Measurements from ENCODE around the gene GRK2.
"Not testable (repeated sequence)": the region's sequence is repeated elsewhere in the genome, so short reads cannot be mapped to it uniquely, and the experiment has no call there.

Gene GRK2

GRCh38 chr11:67316882-67317204 is 50.6 kb downstream of the GRK2 start:
- DNase-seq = no peak

- DNase-seq = peak; percentile 46 to 87
Observed at GRCh38 chr11:67317205-67317887, 51.1 kb downstream of the GRK2 start.

- DNase-seq = no peak
Observed at GRCh38 chr11:67317888-67318555, 51.7 kb downstream of the GRK2 start.

GRCh38 chr11:67318876-67319275 is 52.6 kb downstream of the GRK2 start:
- DNase-seq = not testable (repeated sequence)

- no peak for DNase-seq
Observed at GRCh38 chr11:67320011-67320410, 53.7 kb downstream of the GRK2 start.

- no peak for DNase-seq
Observed at GRCh38 chr11:67320691-67321090, 54.4 kb downstream of the GRK2 start.

- no peak for DNase-seq
Observed at GRCh38 chr11:67321313-67321871, 55.1 kb downstream of the GRK2 start.

- no peak for DNase-seq
Observed at GRCh38 chr11:67322049-67322448, 55.8 kb downstream of the GRK2 start.

- no peak for DNase-seq
Observed at GRCh38 chr11:67323526-67323925, 57.3 kb downstream of the GRK2 start.

- DNase-seq = no peak
Observed at GRCh38 chr11:67332081-67332691, 65.9 kb downstream of the GRK2 start.

Measured in cerebellar nuclear complex (tissue), 1 donor.